ENCODE results near the gene VWC2.

The VWC2 gene

GRCh38 chr7:49773218-49773935 lies at the start of gene VWC2:
TSS of gene VWC2 (plus strand) at chr7:49773638. CDS start at chr7:49775436, 1,798 bp downstream.
- no peak for DNase-seq (ENCODE audit: low read depth)

DNA sequence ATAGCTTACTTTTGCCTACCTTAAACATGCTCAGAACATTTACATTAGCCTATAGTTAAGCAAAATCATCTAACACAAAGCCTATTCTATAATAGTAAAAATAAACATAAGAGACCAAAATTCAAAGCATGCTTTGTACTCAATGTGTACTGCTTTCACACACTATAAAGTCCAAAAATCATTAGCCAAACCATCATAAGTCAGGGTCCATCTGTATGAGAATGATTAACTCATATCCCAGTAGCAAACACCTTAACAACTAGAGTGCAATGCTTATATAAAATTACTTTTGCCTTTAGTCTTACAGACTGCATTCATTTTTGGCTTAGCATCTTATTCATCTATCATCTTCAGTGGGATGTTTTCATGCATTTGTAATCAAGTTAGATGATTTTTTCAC lies 49.4 kb upstream of the VWC2 start:
- no peak for DNase-seq (ENCODE audit: low read depth)

DNA sequence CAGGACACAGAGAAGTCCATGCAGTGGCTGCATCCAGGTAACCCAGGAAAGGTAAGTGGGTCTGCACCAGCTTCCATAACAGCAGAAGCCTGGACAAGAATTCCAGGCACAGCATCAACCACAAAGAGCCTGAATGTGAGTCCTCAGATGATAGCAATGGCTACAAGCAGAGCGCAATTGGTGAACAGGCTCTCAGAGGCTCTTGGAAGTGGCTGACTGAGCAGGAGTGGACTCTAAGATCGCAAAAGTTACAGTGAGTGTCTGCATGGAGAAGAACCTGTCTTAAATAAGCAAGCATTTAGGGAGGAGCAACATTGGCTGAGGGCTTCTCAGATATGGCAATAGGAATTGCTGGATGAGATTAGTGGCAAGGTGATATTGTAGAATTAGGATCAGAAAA lies 41.6 kb upstream of the VWC2 start:
- DNase-seq (ENCODE audit: low read depth), result no peak

GRCh38 chr7:49762666-49763065 lies 10.8 kb upstream of the VWC2 start:
- no peak for DNase-seq (ENCODE audit: low read depth)

DNA sequence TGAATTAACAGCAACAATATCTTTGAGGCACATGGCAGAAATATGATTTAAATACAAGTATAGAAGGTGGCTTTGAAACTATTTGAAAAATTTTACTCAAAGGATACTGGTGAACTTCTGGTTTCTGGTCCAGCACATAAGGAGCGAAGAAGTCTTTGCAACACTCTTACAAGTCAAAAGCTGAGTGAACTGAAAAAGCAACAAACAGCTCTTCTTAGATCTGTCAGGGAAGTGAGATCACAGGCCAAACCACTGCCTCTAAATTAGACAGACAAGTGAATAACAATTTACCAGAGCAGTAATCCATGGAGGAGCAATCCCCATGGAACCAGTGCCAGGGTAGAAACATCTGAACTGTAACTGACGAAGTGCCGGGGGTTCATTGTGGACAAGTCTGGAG lies 9.6 kb upstream of the VWC2 start:
- no peak for DNase-seq (ENCODE audit: low read depth)

DNA sequence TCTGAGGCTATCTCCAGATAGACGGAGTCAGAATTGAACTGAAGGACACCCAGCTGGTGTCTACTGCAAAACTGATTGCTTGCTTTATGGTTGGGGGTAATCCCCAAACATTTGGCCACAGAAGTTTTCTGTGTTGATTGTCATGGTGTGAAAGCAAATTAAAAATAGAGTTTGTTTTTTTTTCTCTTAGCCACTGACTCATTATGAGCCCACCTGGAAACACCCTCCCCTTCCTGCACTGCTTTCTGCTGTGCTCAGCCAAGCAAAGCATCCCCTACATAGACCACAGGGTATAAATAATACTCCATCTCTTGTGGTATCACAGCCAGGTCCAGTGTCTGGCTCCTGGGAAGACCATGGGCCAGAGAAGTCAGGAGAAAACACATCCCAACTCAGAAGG lies 6.5 kb upstream of the VWC2 start:
- DNase-seq (ENCODE audit: low read depth), result no peak

DNA sequence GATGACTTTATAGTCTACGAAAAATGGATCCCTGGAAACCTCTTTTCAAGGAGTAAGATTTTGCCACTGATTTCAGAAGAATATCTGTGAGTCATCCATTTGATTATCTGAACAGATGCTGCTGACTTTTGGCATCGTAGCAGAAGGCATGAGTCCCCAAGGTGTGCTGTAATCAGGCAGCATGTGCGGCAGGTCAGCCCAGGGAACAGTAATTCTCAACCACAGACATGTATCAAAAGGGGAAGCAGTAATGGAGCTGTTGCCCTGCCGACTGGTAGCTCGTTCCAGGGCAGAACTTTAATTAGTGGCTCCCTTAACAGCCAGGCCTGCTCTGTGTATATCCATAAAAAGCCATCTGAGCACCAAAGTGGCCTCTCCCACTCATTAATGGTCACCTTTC lies 5.7 kb upstream of the VWC2 start:
- DNase-seq (ENCODE audit: low read depth), result no peak

- DNase-seq (ENCODE audit: low read depth), result no peak
These were observed 5.2 kb upstream of the VWC2 start for GRCh38 chr7:49768254-49768653.

DNA sequence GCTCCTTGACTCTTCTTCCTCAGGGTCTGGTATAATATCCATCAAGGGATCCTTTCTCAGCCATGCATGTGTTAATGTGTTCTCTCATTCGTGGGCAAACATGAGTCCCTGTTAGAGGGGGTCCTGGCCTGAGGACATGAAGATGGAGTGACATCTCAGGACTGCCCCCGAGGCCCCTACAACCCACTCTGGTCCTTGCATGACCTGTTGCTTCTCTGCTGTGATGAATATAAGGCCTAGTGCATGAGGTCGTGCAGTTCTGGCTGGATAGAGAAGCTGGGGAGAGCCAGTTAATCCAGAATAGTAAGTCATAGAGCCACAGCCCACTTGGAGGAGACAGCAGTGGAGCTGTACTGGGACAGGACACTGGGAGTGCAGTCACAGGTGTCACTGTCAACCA lies 4.6 kb upstream of the VWC2 start:
- no peak for DNase-seq (ENCODE audit: low read depth)

DNA sequence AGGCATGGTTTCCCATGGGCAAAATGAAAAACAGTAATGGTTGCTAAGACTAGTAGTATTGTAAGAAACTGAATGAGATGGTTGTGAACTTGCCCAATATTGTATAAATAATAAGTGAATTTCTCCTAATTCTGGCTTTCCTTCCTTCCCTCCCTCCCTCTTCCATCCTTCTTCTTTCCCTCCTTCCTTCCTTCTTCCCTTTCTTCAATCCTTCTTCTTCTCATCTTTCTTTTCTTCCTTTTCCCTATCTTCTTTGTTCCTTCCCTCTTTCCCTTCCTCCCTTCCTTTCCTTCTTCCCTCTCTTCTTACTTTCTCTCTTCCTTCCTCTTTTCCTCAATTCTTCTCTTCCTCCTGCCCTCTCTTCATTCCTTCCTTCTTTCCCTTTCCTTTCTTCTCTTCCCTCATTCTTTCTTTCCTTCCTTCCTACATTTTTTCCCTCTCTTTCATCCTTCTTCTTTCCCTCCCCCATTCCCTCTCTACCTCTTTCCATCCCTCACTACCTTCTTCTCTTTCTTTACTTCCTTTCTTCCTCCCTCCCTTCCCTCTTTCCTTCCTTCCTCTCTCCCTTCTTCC lies 4.1 kb upstream of the VWC2 start:
- DNase-seq (ENCODE audit: low read depth), result no peak

DNA sequence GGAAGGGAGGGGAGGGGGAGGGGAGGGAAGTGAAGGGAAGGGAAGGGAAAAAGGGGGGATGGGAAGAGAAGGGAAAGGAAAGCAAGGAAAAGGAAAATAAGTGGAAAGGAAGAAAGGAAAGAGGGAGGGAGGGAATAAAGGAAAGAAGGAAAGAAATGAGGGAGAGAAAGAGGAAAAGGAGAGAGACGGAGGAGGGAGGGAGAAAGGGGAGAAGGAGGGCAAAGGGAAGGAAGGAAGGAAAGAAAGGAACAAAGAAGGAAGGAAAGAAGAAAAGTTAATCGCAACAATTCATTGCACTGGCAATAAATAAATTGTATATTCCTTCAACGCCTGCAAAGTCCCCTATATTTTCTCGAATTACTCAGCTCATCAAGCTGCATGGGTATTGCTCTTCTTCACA lies 2.6 kb upstream of the VWC2 start:
- no peak for DNase-seq (ENCODE audit: low read depth)

DNA sequence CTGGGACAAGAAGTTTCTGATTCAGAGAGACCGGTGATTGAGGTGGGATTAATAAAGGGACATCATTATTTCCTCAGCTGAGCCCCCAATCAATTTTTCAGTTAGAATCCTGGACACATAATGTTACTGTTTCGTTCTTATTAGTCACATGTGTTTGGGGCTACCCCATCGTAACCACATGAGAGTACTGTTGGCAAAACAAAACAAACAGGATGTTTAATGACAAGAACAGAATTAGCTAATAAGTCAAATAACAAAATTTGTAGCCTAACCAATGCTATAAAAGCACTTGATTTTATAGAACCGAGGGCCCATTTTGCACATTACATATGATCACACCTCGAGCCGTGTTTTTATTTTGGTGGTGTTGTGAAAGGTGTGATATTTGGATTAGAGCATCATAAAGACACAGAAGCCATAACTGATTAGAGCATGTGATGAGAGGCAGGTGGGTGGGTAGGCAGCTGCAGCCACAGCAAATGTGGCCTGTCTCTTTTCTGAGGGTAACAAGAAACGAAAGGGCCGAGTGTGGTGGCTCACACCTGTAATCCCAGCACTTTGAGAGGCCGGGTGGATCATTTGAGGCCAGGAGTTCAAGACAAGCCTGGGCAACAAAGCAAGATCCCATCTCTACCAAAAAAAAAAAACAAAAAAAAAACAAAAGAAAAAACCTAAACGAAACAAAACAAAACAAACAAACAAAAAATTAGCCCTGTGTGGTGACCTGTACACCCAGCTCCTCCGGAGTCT lies 1.8 kb upstream of the VWC2 start:
- DNase-seq (ENCODE audit: low read depth), result no peak

- no peak for DNase-seq (ENCODE audit: low read depth)
These were observed 571 bp upstream of the VWC2 start for GRCh38 chr7:49772916-49773217.

DNA sequence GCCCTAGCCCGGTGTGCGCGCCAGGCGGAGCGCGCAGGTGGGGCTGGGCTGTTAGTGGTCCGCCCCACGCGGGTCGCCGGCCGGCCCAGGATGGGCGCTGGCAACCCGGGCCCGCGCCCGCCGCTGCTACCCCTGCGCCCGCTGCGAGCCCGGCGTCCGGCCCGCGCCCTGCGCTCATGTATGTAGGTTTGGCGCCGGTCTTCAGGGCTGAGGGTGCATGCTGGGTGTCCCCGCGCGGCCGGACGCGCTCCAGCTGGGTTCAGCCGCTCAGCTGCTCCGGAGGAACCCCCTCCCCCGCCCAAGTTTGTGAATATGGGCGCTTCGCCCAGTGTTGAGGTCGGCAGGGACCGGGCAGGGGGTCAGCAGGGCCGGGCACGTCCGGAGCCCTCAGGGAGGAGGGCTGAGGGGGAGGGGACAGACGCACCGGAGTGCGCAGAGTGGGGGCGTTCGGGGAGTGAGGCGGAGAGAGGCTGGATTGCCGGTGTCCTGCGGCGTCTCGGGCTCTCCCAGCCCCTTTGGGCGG lies 559 bp downstream of the VWC2 start:
- no peak for DNase-seq (ENCODE audit: low read depth)

GRCh38 chr7:49774459-49775064 lies 1.1 kb downstream of the VWC2 start:
- DNase-seq (ENCODE audit: low read depth), result no peak

DNA sequence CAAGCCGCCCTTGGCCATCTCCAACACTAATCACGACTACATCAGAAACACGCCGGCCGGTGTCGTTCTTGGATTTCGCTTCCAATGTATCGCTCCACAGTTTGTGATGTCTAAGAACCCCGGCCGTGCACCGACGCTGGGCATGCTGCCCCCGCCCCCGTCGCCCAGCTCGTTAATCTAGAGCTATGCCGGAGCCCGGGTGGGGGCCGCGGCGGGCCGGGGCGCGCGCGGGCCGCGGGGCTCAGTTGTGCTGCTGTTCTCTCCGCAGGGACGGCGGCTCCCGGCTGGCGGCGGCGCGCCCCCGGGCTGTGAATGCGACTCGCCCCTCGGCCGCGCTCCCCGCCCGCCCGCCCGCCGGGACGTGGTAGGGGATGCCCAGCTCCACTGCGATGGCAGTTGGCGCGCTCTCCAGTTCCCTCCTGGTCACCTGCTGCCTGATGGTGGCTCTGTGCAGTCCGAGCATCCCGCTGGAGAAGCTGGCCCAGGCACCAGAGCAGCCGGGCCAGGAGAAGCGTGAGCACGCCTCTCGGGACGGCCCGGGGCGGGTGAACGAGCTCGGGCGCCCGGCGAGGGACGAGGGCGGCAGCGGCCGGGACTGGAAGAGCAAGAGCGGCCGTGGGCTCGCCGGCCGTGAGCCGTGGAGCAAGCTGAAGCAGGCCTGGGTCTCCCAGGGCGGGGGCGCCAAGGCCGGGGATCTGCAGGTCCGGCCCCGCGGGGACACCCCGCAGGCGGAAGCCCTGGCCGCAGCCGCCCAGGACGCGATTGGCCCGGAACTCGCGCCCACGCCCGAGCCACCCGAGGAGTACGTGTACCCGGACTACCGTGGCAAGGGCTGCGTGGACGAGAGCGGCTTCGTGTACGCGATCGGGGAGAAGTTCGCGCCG lies 1.9 kb downstream of the VWC2 start:
- no peak for DNase-seq (ENCODE audit: low read depth)

- DNase-seq (ENCODE audit: low read depth), result no peak
These were observed 2.6 kb downstream of the VWC2 start for GRCh38 chr7:49775949-49776443.

GRCh38 chr7:49776994-49777393 lies 3.6 kb downstream of the VWC2 start:
- no peak for DNase-seq (ENCODE audit: low read depth)

DNA sequence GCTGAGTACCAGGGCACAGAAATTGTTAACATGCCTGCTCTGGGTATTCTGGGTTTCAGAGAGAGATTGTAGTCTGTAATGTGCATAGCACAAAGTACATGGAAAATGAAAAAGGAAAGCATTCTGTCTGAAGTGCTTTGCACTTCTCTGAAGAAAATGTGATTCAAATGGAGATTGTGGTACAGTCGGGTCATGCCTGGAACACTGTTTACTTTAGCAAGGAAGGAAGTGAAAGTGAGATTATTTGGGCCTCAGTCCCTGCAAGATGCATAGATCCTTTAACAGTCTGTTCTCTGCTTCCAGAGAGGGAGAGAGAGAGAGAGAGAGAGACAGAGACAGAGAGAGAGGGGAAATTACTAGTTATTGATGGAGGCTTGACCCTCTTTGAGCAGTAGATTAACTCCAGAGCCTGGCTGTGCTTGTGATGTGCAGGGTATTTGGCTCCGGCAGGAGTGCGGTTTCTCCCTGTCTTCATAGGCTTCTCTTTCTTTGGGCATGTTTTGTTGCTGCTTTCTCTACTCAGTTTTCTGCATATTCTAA lies 5.4 kb downstream of the VWC2 start:
- DNase-seq (ENCODE audit: low read depth), result no peak

DNA sequence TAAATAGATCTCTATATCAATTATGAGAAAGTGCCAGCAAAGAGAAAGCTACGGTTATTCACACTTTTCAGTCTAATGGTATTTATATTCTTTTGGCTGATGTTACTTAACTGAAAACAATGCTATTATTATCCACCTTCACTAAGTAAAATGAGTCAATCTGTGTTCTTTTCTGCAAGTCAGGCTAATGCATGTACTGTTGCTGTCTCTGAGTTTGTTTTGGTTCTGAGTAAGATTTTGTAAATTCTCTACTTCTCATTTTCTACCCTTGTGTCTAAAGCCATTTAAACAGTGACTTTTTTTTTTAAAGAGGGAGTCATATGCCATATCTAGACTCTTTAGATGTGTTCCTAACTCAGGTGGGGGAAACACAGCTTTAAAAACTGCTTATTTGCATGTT lies 7.5 kb downstream of the VWC2 start:
- DNase-seq (ENCODE audit: low read depth), result no peak

DNA sequence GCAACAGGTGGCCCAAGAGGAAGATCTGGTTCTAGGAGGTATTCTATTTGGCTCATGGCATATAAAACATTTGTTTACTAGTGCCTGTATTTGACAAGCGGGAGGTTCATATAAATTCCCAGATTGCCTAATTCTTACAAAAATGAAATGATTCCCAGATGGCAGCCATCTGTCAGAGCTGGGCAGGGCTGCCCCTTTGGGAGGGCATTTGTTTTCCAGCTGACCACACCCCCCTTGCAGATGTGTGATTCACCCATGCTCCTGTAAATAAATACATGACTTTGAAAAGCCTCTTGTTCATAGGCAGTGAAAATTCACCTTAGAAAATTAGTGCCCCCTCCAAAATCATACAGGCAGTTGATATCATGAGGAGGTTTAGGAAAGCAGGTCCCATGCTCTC lies 8.6 kb downstream of the VWC2 start:
- DNase-seq (ENCODE audit: low read depth), result no peak

DNA sequence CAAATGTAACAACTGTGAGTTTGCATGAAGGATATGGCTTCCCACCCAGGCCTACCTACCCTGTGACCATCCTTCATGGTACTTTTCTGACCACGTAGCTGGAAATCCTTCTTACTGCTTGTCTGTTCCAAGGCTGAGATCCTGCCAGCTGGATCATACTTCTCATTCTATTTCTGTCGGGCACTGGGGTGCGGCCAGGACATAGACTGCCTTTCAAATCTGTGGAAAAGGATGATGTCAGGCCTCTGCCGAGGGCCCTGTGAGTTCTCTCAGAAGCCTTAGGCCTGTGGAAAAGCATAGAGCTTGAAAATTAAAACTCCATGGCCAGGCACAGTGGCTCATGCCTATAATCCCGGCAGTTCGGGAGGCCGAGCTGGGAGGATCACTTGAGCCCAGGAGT lies 10.0 kb downstream of the VWC2 start:
- no peak for DNase-seq (ENCODE audit: low read depth)

Data from stimulated activated CD4-positive, alpha-beta T cell treated with anti-CD3 and anti-CD28 coated beads, Interleukin-2, amount 100 ng/mL, for 4 hours (primary cell).